HEK293 (cell line): ENCODE measurements around the gene CLIC4.
A peak's percentile ranks its signal among the peaks of the same experiment; 100 is the strongest.

Experiments used
- FEZF1 ChIP-seq: fragments of 450-650 bp; formaldehyde crosslinking; IDR thresholded peaks from 2 replicates; pipeline ENCODE4 v1.5.1; 2016; ENCODE audit warnings: missing biosample characterization, missing genetic modification characterization
- IKZF3 ChIP-seq: fragments of 450-650 bp; IDR thresholded peaks from 2 replicates; pipeline ENCODE4 v1.5.0; 2018; ENCODE audit warnings: missing biosample characterization, mild to moderate bottlenecking, missing genetic modification characterization, moderate library complexity
- KLF8 ChIP-seq: fragments of 450-650 bp; formaldehyde crosslinking; IDR thresholded peaks from 2 replicates; pipeline ENCODE4 v1.5.1; 2016; ENCODE audit warnings: missing biosample characterization, missing genetic modification characterization
- OSR2 ChIP-seq: fragments of 450-650 bp; formaldehyde crosslinking; IDR thresholded peaks from 2 replicates; pipeline ENCODE4 v1.5.1; 2016; ENCODE audit warnings: missing biosample characterization, missing genetic modification characterization
- PRDM2 ChIP-seq: fragments of 450-650 bp; formaldehyde crosslinking; IDR thresholded peaks from 2 replicates; pipeline ENCODE4 v1.5.1; 2016; ENCODE audit warnings: missing biosample characterization, missing genetic modification characterization, borderline replicate concordance
- PRDM4 ChIP-seq: fragments of 450-650 bp; formaldehyde crosslinking; IDR thresholded peaks from 2 replicates; pipeline ENCODE4 v1.5.1; 2017; ENCODE audit warnings: missing biosample characterization, missing genetic modification characterization
- SP2 ChIP-seq: fragments of 450-650 bp; formaldehyde crosslinking; IDR thresholded peaks from 2 replicates; pipeline ENCODE4 v1.5.1; 2016; ENCODE audit warnings: missing biosample characterization, missing genetic modification characterization
- SP3 ChIP-seq: fragments of 450-650 bp; formaldehyde crosslinking; IDR thresholded peaks from 2 replicates; pipeline ENCODE4 v1.5.1; 2016; ENCODE audit warnings: missing biosample characterization, missing genetic modification characterization
- ZBTB11 ChIP-seq: fragments of 450-650 bp; formaldehyde crosslinking; conservative IDR thresholded peaks from 2 replicates; pipeline ENCODE4 v1.5.1; 2016; ENCODE audit warnings: low read depth, missing biosample characterization, missing genetic modification characterization
- ZBTB17 ChIP-seq: fragments of 450-650 bp; formaldehyde crosslinking; IDR thresholded peaks from 2 replicates; pipeline ENCODE4 v1.5.1; 2016; ENCODE audit warnings: missing biosample characterization, missing genetic modification characterization
- ZFHX2 ChIP-seq: fragments of 450-650 bp; formaldehyde crosslinking; conservative IDR thresholded peaks from 2 replicates; pipeline ENCODE4 v1.5.1; 2016; ENCODE audit warnings: missing biosample characterization, missing genetic modification characterization
- ZNF121 ChIP-seq: fragments of 450-650 bp; formaldehyde crosslinking; IDR thresholded peaks from 2 replicates; pipeline ENCODE4 v1.5.1; 2016; ENCODE audit warnings: missing biosample characterization, missing genetic modification characterization
- ZNF24 ChIP-seq: fragments of 450-650 bp; formaldehyde crosslinking; IDR thresholded peaks from 2 replicates; pipeline ENCODE4 v1.5.1; 2016; ENCODE audit warnings: missing biosample characterization, missing genetic modification characterization
- ZNF391 ChIP-seq: fragments of 450-650 bp; formaldehyde crosslinking; IDR thresholded peaks from 2 replicates; pipeline ENCODE4 v1.5.1; 2016; ENCODE audit warnings: low read depth, missing biosample characterization, missing genetic modification characterization, borderline replicate concordance
- ZNF398 ChIP-seq: fragments of 450-650 bp; formaldehyde crosslinking; IDR thresholded peaks from 2 replicates; pipeline ENCODE4 v1.5.1; 2017; ENCODE audit warnings: missing biosample characterization, missing genetic modification characterization
- ZNF629 ChIP-seq: fragments of 450-650 bp; formaldehyde crosslinking; IDR thresholded peaks from 2 replicates; pipeline ENCODE4 v1.5.1; 2017; ENCODE audit warnings: missing biosample characterization, missing genetic modification characterization
- ZNF660 ChIP-seq: fragments of 450-650 bp; IDR thresholded peaks from 2 replicates; pipeline ENCODE4 v1.5.1; 2018; ENCODE audit warnings: missing biosample characterization, mild to moderate bottlenecking, missing genetic modification characterization
- ZNF664 ChIP-seq: fragments of 450-650 bp; formaldehyde crosslinking; IDR thresholded peaks from 2 replicates; pipeline ENCODE4 v1.5.1; 2016; ENCODE audit warnings: missing biosample characterization, missing genetic modification characterization
- ZNF777 ChIP-seq: fragments of 450-650 bp; formaldehyde crosslinking; IDR thresholded peaks from 2 replicates; pipeline ENCODE4 v1.5.1; 2017; ENCODE audit warnings: missing biosample characterization, missing genetic modification characterization, borderline replicate concordance
- ZNF785 ChIP-seq: fragments of 450-650 bp; formaldehyde crosslinking; IDR thresholded peaks from 2 replicates; pipeline ENCODE4 v1.5.1; 2016; ENCODE audit warnings: missing biosample characterization, missing genetic modification characterization
- ZSCAN16 ChIP-seq: fragments of 450-650 bp; formaldehyde crosslinking; IDR thresholded peaks from 2 replicates; pipeline ENCODE4 v1.5.1; 2016; ENCODE audit warnings: missing biosample characterization, missing genetic modification characterization
- ZXDB ChIP-seq: fragments of 450-650 bp; formaldehyde crosslinking; IDR thresholded peaks from 2 replicates; pipeline ENCODE4 v1.5.1; 2016; ENCODE audit warnings: missing biosample characterization, missing genetic modification characterization
- TF ChIP-seq, protein P1 (sequence below): fragments of 450-650 bp; formaldehyde crosslinking; IDR thresholded peaks from 2 replicates; pipeline ENCODE4 v1.5.1; 2016; ENCODE audit warnings: missing biosample characterization, missing genetic modification characterization

Gene CLIC4

DNA sequence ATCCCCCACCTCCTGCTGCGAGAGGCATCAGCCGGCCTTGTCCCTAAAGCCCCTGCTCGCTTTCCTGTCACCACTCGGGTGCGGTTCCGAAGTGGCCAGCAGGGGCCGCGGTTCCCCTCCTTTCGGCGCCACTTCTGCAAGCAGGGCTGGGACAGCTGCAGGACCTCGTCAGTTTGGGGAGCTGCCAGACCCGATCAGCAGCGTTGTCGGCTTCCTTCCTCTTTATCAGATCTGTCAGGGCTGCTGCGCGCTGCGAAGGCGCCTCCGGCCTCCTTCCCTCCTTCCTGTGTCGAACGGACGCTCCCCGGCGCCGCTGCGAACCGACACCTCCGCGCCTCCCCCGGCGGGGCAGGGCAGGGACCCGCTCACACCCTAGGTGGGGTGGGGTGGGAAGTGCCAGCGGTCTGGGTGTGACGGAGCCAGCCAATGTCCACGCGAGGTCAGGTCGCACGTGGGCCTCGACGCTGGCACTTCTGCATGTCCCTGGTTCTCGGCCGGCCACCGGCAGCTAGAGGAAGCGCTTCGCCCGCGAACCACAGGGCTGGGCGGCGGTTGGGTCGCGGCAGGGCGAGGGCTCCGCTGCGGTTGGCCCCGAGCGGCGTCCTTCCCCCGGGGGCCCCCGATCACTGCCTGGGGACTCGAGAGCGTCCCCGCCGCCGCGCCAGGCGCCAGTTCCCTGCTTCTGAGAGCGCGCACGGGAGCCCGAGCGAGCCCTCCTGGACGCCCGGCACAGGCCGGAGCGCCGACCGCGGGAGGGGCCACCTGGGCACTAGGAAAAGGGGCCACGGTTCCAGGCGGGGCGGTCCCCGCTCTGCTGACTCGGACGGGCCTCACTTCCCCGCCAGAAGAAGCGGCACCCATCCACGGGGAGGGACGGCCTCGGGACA, 103.0 kb downstream of the CLIC4 start (continued):
- TF ChIP-seq SP3 (peak; percentile 37; the same call in 1 of the 2 replicates), ZSCAN16 (tag by site-specific recombination) (no peak), ZNF121 (tag by site-specific recombination) (peak; percentile 66; the same call in 1 of the 2 replicates), PRDM2 (tag by site-specific recombination) (peak; percentile 79; the same call in 1 of the 2 replicates), ZFHX2 (tag by site-specific recombination) (peak; percentile 69), ZNF785 (peak; percentile 89; the same call in 1 of the 2 replicates), ZNF24 (tag by site-specific recombination) (peak; percentile 56), ZNF664 (tag by site-specific recombination) (no peak), SP2 (tag by site-specific recombination) (peak; percentile 71), PRDM4 (tag by site-specific recombination) (no peak), IKZF3 (tag by site-specific recombination) (no peak; the same call in 1 of the 2 replicates), ZNF391 (tag by site-specific recombination) (peak; percentile 50; the same call in 1 of the 2 replicates), ZNF660 (tag by site-specific recombination) (peak; percentile 64), FEZF1 (peak; percentile 27; the same call in 1 of the 2 replicates), ZNF777 (no peak; the same call in 1 of the 2 replicates), ZBTB11 (peak; percentile 78), OSR2 (tag by site-specific recombination) (0 out of 2 replicates have a peak, but pooled peaks have one; percentile 31), KLF8 (peak; percentile 94; the same call in 1 of the 2 replicates), ZBTB17 (peak; percentile 93), ZNF398 (tag by site-specific recombination) (peak; percentile 50; the same call in 1 of the 2 replicates), ZXDB (tag by site-specific recombination) (peak; percentile 71), ZNF629 (tag by site-specific recombination) (peak; percentile 62; the same call in 1 of the 2 replicates)
- TF ChIP-seq, protein P1, sequence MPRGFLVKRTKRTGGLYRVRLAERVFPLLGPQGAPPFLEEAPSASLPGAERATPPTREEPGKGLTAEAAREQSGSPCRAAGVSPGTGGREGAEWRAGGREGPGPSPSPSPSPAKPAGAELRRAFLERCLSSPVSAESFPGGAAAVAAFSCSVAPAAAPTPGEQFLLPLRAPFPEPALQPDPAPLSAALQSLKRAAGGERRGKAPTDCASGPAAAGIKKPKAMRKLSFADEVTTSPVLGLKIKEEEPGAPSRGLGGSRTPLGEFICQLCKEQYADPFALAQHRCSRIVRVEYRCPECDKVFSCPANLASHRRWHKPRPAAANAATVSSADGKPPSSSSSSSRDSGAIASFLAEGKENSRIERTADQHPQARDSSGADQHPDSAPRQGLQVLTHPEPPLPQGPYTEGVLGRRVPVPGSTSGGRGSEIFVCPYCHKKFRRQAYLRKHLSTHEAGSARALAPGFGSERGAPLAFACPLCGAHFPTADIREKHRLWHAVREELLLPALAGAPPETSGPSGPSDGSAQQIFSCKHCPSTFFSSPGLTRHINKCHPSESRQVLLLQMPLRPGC: peak; percentile 32; the same call in 1 of the 2 replicates
